GM18907 (cell line): ENCODE data around the gene KIF26A.

Source experiments
- ATAC-seq: cut with Tn5 transposase; IDR thresholded peaks from one replicate; pipeline ENCODE4 v1.9.1; 2021; ENCODE audit warnings: mild to moderate bottlenecking, moderate library complexity; ENCODE audit not compliant: unreplicated experiment

The KIF26A gene

GRCh38 chr14:104112609-104113571, 25.5 kb upstream of the KIF26A start:
- ATAC-seq = no peak

GRCh38 chr14:104113631-104114420, 24.6 kb upstream of the KIF26A start:
- ATAC-seq = no peak

- no peak for ATAC-seq
Measured at GRCh38 chr14:104114421-104115130, 23.8 kb upstream of the KIF26A start.

- no peak for ATAC-seq
Measured at GRCh38 chr14:104115131-104115600, 23.2 kb upstream of the KIF26A start.

GRCh38 chr14:104115691-104116287, 22.6 kb upstream of the KIF26A start:
- ATAC-seq = no peak

- no peak for ATAC-seq
Measured at GRCh38 chr14:104116288-104116755, 22.1 kb upstream of the KIF26A start.

- no peak for ATAC-seq
Measured at GRCh38 chr14:104116756-104117340, 21.5 kb upstream of the KIF26A start.

GRCh38 chr14:104117341-104118005, 20.9 kb upstream of the KIF26A start:
- no peak for ATAC-seq

- ATAC-seq = no peak
Measured at GRCh38 chr14:104118006-104118844, 20.2 kb upstream of the KIF26A start.

- ATAC-seq = no peak
Measured at GRCh38 chr14:104119119-104119487, 19.3 kb upstream of the KIF26A start.

GRCh38 chr14:104119488-104120251, 18.7 kb upstream of the KIF26A start:
- no peak for ATAC-seq

- ATAC-seq = no peak
Measured at GRCh38 chr14:104120281-104120741, 18.1 kb upstream of the KIF26A start.

GRCh38 chr14:104121142-104121541, 17.2 kb upstream of the KIF26A start:
- no peak for ATAC-seq

GRCh38 chr14:104123879-104124278, 14.5 kb upstream of the KIF26A start:
- ATAC-seq = no peak

- no peak for ATAC-seq
Measured at GRCh38 chr14:104125011-104125410, 13.4 kb upstream of the KIF26A start.

GRCh38 chr14:104126753-104127152, 11.6 kb upstream of the KIF26A start:
- ATAC-seq = no peak

- no peak for ATAC-seq
Measured at GRCh38 chr14:104128981-104129380, 9.4 kb upstream of the KIF26A start.

- no peak for ATAC-seq
Measured at GRCh38 chr14:104129556-104129955, 8.8 kb upstream of the KIF26A start.
